Measurements from ENCODE around the gene KCNE4. TPM values are rescaled to one million over a fixed set of nuclear protein-coding genes. Genes with fewer than 3 reads are reported as not detected.

The KCNE4 gene
- total and polyA plus RNA-seq, 2 donors (not counting 1 experiment from before 2014, with no cell fraction given) = 17.8 to 25.3 TPM

GRCh38 chr2:223050188-223050587 is 1.8 kb upstream of the KCNE4 start:
- TF ChIP-seq EZH2 (IDR thresholded peaks at IDR 0.05; ENCODE audit: low read length, missing control alignments) (no peak), CTCF (conservative IDR thresholded peaks at IDR 0.05 in 1 of 2, IDR thresholded peaks at IDR 0.05 in 1 of 2; ENCODE audit: low read depth in 1 of 2, low read length in 2 of 2) (no peak)
- Histone ChIP-seq H3K79me2 (ENCODE audit: control insufficient read depth, insufficient read depth, low read length) (peaks cover 23% of the 10 kb centered on the region), H3K4me1 (ENCODE audit: control insufficient read depth, extremely low read depth, insufficient read depth, low read length) (peaks cover 17% of the 10 kb centered on the region), H3K4me3 (replicated peaks in 1 of 4; ENCODE audit: control extremely low read depth in 1 of 4, insufficient read depth in 1 of 4, low read depth in 3 of 4, low read length in 4 of 4) (no peak overlapping the region), H3K36me3 (ENCODE audit: control insufficient read depth, insufficient read depth, low read length) (no peaks in the 10 kb centered on the region), H2AFZ (ENCODE audit: low read length) (no peak overlapping the region), H4K20me1 (ENCODE audit: control insufficient read depth, extremely low read depth, insufficient read depth, low read length) (no peaks in the 10 kb centered on the region), H3K27me3 (ENCODE audit: control insufficient read depth, insufficient read depth, low read length) (no peaks in the 10 kb centered on the region), H3K4me2 (ENCODE audit: extremely low read depth, insufficient read depth, low read length) (no peak overlapping the region), H3K9ac (ENCODE audit: insufficient read depth, low read length) (no peak overlapping the region), H3K9me3 (ENCODE audit: control insufficient read depth, insufficient read depth, low read depth, low read length) (no peaks in the 10 kb centered on the region), H3K27ac (ENCODE audit: insufficient read depth, low read length) (no peak overlapping the region)
- no peak for DNase-seq (ENCODE audit: low read depth in 2 of 2)

GRCh38 chr2:223050900-223051504 is 988 bp upstream of the KCNE4 start:
- Histone ChIP-seq H3K27ac (ENCODE audit: insufficient read depth, low read length) (peak overlapping the region; percentile 88), H3K27me3 (ENCODE audit: control insufficient read depth, insufficient read depth, low read length) (no peaks in the 10 kb centered on the region), H2AFZ (ENCODE audit: low read length) (peak overlapping the region; percentile 12), H3K79me2 (ENCODE audit: control insufficient read depth, insufficient read depth, low read length) (peaks cover 28% of the 10 kb centered on the region), H3K9me3 (ENCODE audit: control insufficient read depth, insufficient read depth, low read depth, low read length) (no peaks in the 10 kb centered on the region), H3K9ac (ENCODE audit: insufficient read depth, low read length) (no peak overlapping the region), H3K4me2 (ENCODE audit: extremely low read depth, insufficient read depth, low read length) (peak overlapping the region; percentile 96), H3K4me3 (replicated peaks in 1 of 4; ENCODE audit: control extremely low read depth in 1 of 4, insufficient read depth in 1 of 4, low read depth in 3 of 4, low read length in 4 of 4) (peak overlapping the region in 3 of 4 experiments; percentile 66 to 75 (median 73)), H3K4me1 (ENCODE audit: control insufficient read depth, extremely low read depth, insufficient read depth, low read length) (peaks cover 20% of the 10 kb centered on the region), H4K20me1 (ENCODE audit: control insufficient read depth, extremely low read depth, insufficient read depth, low read length) (no peaks in the 10 kb centered on the region), H3K36me3 (ENCODE audit: control insufficient read depth, insufficient read depth, low read length) (no peaks in the 10 kb centered on the region)
- TF ChIP-seq EZH2 (IDR thresholded peaks at IDR 0.05; ENCODE audit: low read length, missing control alignments) (no peak), CTCF (conservative IDR thresholded peaks at IDR 0.05 in 1 of 2, IDR thresholded peaks at IDR 0.05 in 1 of 2; ENCODE audit: low read depth in 1 of 2, low read length in 2 of 2) (no peak)
- DNase-seq (ENCODE audit: low read depth in 2 of 2) = peak; percentile 42 to 82

- no peak overlapping the region for H2AFZ ChIP-seq (ENCODE audit: low read length)
- DNase-seq (ENCODE audit: low read depth in 2 of 2) = no peak
- H4K20me1 ChIP-seq (ENCODE audit: control insufficient read depth, extremely low read depth, insufficient read depth, low read length) = no peaks in the 10 kb centered on the region
- H3K4me2 ChIP-seq (ENCODE audit: extremely low read depth, insufficient read depth, low read length) = peak overlapping the region; percentile 96
- peak overlapping the region; percentile 63 to 75 (median 70) for H3K4me3 ChIP-seq (replicated peaks in 1 of 4; ENCODE audit: control extremely low read depth in 1 of 4, insufficient read depth in 1 of 4, low read depth in 3 of 4, low read length in 4 of 4)
- peak overlapping the region; percentile 79 for H3K9ac ChIP-seq (ENCODE audit: insufficient read depth, low read length)
- no peak for TF ChIP-seq EZH2 (IDR thresholded peaks at IDR 0.05; ENCODE audit: low read length, missing control alignments)
- no peak for TF ChIP-seq CTCF (conservative IDR thresholded peaks at IDR 0.05 in 1 of 2, IDR thresholded peaks at IDR 0.05 in 1 of 2; ENCODE audit: low read depth in 1 of 2, low read length in 2 of 2)
- no peaks in the 10 kb centered on the region for H3K9me3 ChIP-seq (ENCODE audit: control insufficient read depth, insufficient read depth, low read depth, low read length)
- H3K27me3 ChIP-seq (ENCODE audit: control insufficient read depth, insufficient read depth, low read length) = no peaks in the 10 kb centered on the region
- peaks cover 29% of the 10 kb centered on the region for H3K79me2 ChIP-seq (ENCODE audit: control insufficient read depth, insufficient read depth, low read length)
- peaks cover 20% of the 10 kb centered on the region for H3K4me1 ChIP-seq (ENCODE audit: control insufficient read depth, extremely low read depth, insufficient read depth, low read length)
- H3K27ac ChIP-seq (ENCODE audit: insufficient read depth, low read length) = peak overlapping the region; percentile 88
- no peaks in the 10 kb centered on the region for H3K36me3 ChIP-seq (ENCODE audit: control insufficient read depth, insufficient read depth, low read length)
Measured at GRCh38 chr2:223052548-223053483, 826 bp downstream of the KCNE4 start.

Measured in fibroblast of lung (primary cell).